ENCODE data around the gene CLEC10A. TPM values are rescaled to one million over a fixed set of nuclear protein-coding genes. Genes with fewer than 3 reads are reported as not detected.
A peak's percentile ranks its signal among the peaks of the same experiment; 100 is the strongest.
"Not testable (repeated sequence)": the region's sequence is repeated elsewhere in the genome, so short reads cannot be mapped to it uniquely, and the experiment has no call there.

CLEC10A gene
- polyA plus RNA-seq, 3 donors from 2014 or later: 0.72 to 13.5 (median 11.7) TPM

GRCh38 chr17:7047566-7047965 lies 32.5 kb downstream of the CLEC10A start:
- peaks cover 25 to 27% of the 10 kb centered on the region in 2 donors for H3K4me1 Mint-ChIP-seq
- no peak for DNase-seq
- no peaks in the 10 kb centered on the region for H3K9me3 Mint-ChIP-seq
- peaks cover 0 to 8% (median 4%) of the 10 kb centered on the region in 3 donors for H3K27me3 Mint-ChIP-seq (ENCODE audit: low read depth in 3 of 3)
- no peaks in the 10 kb centered on the region for H3K36me3 Mint-ChIP-seq
- H3K4me3 Mint-ChIP-seq: peak overlapping the region in 3 of 5 donors; percentile 84 to 92 (median 86)
- peak overlapping the region in 1 of 6 donors; percentile 57 for H3K27ac Mint-ChIP-seq

- peak overlapping the region; percentile 10 to 91 (median 80) for H3K27ac Mint-ChIP-seq
- H3K27me3 Mint-ChIP-seq (ENCODE audit: low read depth in 3 of 3): peaks cover 2 to 10% (median 6%) of the 10 kb centered on the region in 3 donors
- peak overlapping the region; percentile 75 to 92 (median 85) for H3K4me3 Mint-ChIP-seq
- H3K9me3 Mint-ChIP-seq, H3K36me3 Mint-ChIP-seq: not testable (repeated sequence)
- H3K4me1 Mint-ChIP-seq: peaks cover 28 to 34% of the 10 kb centered on the region in 2 donors
- DNase-seq: peak; percentile 47 to 70 (median 47)
Measured at GRCh38 chr17:7046725-7047397, 33.2 kb downstream of the CLEC10A start.

- Mint-ChIP-seq H3K4me1 (peaks cover 35 to 40% of the 10 kb centered on the region in 2 donors), H3K27me3 (ENCODE audit: low read depth in 3 of 3) (peaks cover 2 to 10% (median 6%) of the 10 kb centered on the region in 3 donors), H3K27ac (peak overlapping the region in 5 of 6 donors; percentile 10 to 91 (median 84)), H3K4me3 (peak overlapping the region; percentile 75 to 92 (median 85)), H3K9me3 (no peaks in the 10 kb centered on the region), H3K36me3 (no peaks in the 10 kb centered on the region)
- DNase-seq: no peak
Measured at GRCh38 chr17:7046127-7046724, 33.8 kb downstream of the CLEC10A start.

GRCh38 chr17:7045492-7046126 lies 34.4 kb downstream of the CLEC10A start:
- peak overlapping the region; percentile 75 to 92 (median 85) for H3K4me3 Mint-ChIP-seq
- H3K36me3 Mint-ChIP-seq: no peaks in the 10 kb centered on the region
- DNase-seq: peak; percentile 54 to 64 (median 60)
- peak overlapping the region in 2 of 6 donors; percentile 16 to 84 for H3K27ac Mint-ChIP-seq
- H3K9me3 Mint-ChIP-seq: no peaks in the 10 kb centered on the region
- H3K4me1 Mint-ChIP-seq: peaks cover 36 to 43% of the 10 kb centered on the region in 2 donors
- peaks cover 2 to 6% (median 6%) of the 10 kb centered on the region in 3 donors for H3K27me3 Mint-ChIP-seq (ENCODE audit: low read depth in 3 of 3)

GRCh38 chr17:7043497-7044198 lies 36.4 kb downstream of the CLEC10A start, which contains the start of gene SLC16A11:
TSS of gene SLC16A11 (minus strand) at chr17:7044092. CDS start at chr17:7043513, 579 bp downstream.
- Mint-ChIP-seq H3K4me3 (peak within 1 kb of the TSS; percentile 81 to 90 (median 87)), H3K9me3 (no peaks in the 10 kb centered on the region), H3K36me3 (no peaks in the 10 kb centered on the region), H3K27ac (peak within 1 kb of the TSS in 3 of 6 donors; percentile 35 to 80 (median 70)), H3K27me3 (ENCODE audit: low read depth in 3 of 3) (peaks cover 2 to 6% (median 5%) of the 10 kb centered on the region in 3 donors), H3K4me1 (peaks cover 36 to 51% of the 10 kb centered on the region in 2 donors)
- peak in 1 of 3 donors; percentile 26 for DNase-seq

- no peak for DNase-seq
- peak overlapping the region in 3 of 6 donors; percentile 35 to 80 (median 70) for H3K27ac Mint-ChIP-seq
- peak overlapping the region; percentile 81 to 90 (median 87) for H3K4me3 Mint-ChIP-seq
- peaks cover 2 to 6% (median 5%) of the 10 kb centered on the region in 3 donors for H3K27me3 Mint-ChIP-seq (ENCODE audit: low read depth in 3 of 3)
- no peaks in the 10 kb centered on the region for H3K36me3 Mint-ChIP-seq
- H3K4me1 Mint-ChIP-seq: peaks cover 36 to 57% of the 10 kb centered on the region in 2 donors
- H3K9me3 Mint-ChIP-seq: no peaks in the 10 kb centered on the region
Measured at GRCh38 chr17:7043182-7043496, 36.9 kb downstream of the CLEC10A start.

GRCh38 chr17:7042501-7043181 lies 37.4 kb downstream of the CLEC10A start:
- peak; percentile 61 to 64 (median 64) for DNase-seq
- H3K4me1 Mint-ChIP-seq: peaks cover 36 to 59% of the 10 kb centered on the region in 2 donors
- no peaks in the 10 kb centered on the region for H3K9me3 Mint-ChIP-seq
- H3K36me3 Mint-ChIP-seq: no peaks in the 10 kb centered on the region
- peaks cover 2 to 6% (median 5%) of the 10 kb centered on the region in 3 donors for H3K27me3 Mint-ChIP-seq (ENCODE audit: low read depth in 3 of 3)
- H3K4me3 Mint-ChIP-seq: peak overlapping the region; percentile 81 to 90 (median 87)
- peak overlapping the region; percentile 62 to 93 (median 88) for H3K27ac Mint-ChIP-seq

- DNase-seq: peak; percentile 48 to 54 (median 54)
- Mint-ChIP-seq H3K4me1 (peaks cover 32 to 52% of the 10 kb centered on the region in 2 donors), H3K27ac (peak overlapping the region; percentile 78 to 93 (median 88))
Measured at GRCh38 chr17:7041607-7042500, 38.2 kb downstream of the CLEC10A start.

GRCh38 chr17:7039832-7040231 lies 40.2 kb downstream of the CLEC10A start:
- Mint-ChIP-seq H3K9me3 (no peaks in the 10 kb centered on the region), H3K27me3 (ENCODE audit: low read depth in 3 of 3) (peaks cover 2 to 8% (median 2%) of the 10 kb centered on the region in 3 donors), H3K4me3 (no peak overlapping the region), H3K27ac (peak overlapping the region in 5 of 6 donors; percentile 16 to 84 (median 35)), H3K4me1 (peaks cover 39 to 60% of the 10 kb centered on the region in 2 donors), H3K36me3 (no peaks in the 10 kb centered on the region)
- no peak for DNase-seq

More at GRCh38 chr17:7041607-7042500, 38.2 kb downstream of the CLEC10A start:
- Mint-ChIP-seq H3K4me3 (peak overlapping the region; percentile 81 to 90 (median 87)), H3K27me3 (ENCODE audit: low read depth in 3 of 3) (peaks cover 2 to 4% (median 3%) of the 10 kb centered on the region in 3 donors), H3K36me3 (no peaks in the 10 kb centered on the region), H3K9me3 (no peaks in the 10 kb centered on the region)

- DNase-seq: no peak
- Mint-ChIP-seq H3K4me1 (peaks cover 46 to 74% of the 10 kb centered on the region in 2 donors), H3K36me3 (no peaks in the 10 kb centered on the region), H3K9me3 (no peaks in the 10 kb centered on the region), H3K27ac (peak overlapping the region in 3 of 6 donors; percentile 23 to 75 (median 51)), H3K4me3 (peak overlapping the region; percentile 21 to 62 (median 50)), H3K27me3 (ENCODE audit: low read depth in 3 of 3) (peaks cover 2 to 8% (median 2%) of the 10 kb centered on the region in 3 donors)
Measured at GRCh38 chr17:7038025-7038862, 41.8 kb downstream of the CLEC10A start.

- Mint-ChIP-seq H3K36me3 (no peaks in the 10 kb centered on the region), H3K4me1 (peaks cover 53 to 76% of the 10 kb centered on the region in 2 donors), H3K27ac (peak within 1 kb of the TSS; percentile 95 to 98 (median 97)), H3K27me3 (ENCODE audit: low read depth in 3 of 3) (peaks cover 0 to 8% (median 0%) of the 10 kb centered on the region in 3 donors), H3K9me3 (no peaks in the 10 kb centered on the region), H3K4me3 (peak within 1 kb of the TSS; percentile 92 to 96 (median 94))
- peak; percentile 97 to 98 (median 98) for DNase-seq
Measured at GRCh38 chr17:7035591-7036368, 44.3 kb downstream of the CLEC10A start, which contains the start of gene SLC16A13. TSS of gene SLC16A13 (plus strand) at chr17:7036015. CDS start at chr17:7036383, 368 bp downstream.
